GM18519 (cell line): ENCODE results near the gene IL18R1.
"Not testable (repeated sequence)": the region's sequence is repeated elsewhere in the genome, so short reads cannot be mapped to it uniquely, and the experiment has no call there.

Experiments
- ATAC-seq: cut with Tn5 transposase; IDR thresholded peaks from one replicate; pipeline ENCODE4 v1.9.1; 2021; ENCODE audit warnings: mild to moderate bottlenecking, moderate library complexity; ENCODE audit not compliant: unreplicated experiment, low FRiP score

Gene IL18R1, protein sequence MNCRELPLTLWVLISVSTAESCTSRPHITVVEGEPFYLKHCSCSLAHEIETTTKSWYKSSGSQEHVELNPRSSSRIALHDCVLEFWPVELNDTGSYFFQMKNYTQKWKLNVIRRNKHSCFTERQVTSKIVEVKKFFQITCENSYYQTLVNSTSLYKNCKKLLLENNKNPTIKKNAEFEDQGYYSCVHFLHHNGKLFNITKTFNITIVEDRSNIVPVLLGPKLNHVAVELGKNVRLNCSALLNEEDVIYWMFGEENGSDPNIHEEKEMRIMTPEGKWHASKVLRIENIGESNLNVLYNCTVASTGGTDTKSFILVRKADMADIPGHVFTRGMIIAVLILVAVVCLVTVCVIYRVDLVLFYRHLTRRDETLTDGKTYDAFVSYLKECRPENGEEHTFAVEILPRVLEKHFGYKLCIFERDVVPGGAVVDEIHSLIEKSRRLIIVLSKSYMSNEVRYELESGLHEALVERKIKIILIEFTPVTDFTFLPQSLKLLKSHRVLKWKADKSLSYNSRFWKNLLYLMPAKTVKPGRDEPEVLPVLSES

GRCh38 chr2:102355526-102356380 is at the start of gene IL18R1:
IL18R1 (plus strand) TSS chr2:102355796; CDS start chr2:102362661, 6,865 bp downstream.
- peak; percentile 78 for ATAC-seq

GRCh38 chr2:102306125-102306524 is 49.5 kb upstream of the IL18R1 start:
- ATAC-seq: no peak

DNA sequence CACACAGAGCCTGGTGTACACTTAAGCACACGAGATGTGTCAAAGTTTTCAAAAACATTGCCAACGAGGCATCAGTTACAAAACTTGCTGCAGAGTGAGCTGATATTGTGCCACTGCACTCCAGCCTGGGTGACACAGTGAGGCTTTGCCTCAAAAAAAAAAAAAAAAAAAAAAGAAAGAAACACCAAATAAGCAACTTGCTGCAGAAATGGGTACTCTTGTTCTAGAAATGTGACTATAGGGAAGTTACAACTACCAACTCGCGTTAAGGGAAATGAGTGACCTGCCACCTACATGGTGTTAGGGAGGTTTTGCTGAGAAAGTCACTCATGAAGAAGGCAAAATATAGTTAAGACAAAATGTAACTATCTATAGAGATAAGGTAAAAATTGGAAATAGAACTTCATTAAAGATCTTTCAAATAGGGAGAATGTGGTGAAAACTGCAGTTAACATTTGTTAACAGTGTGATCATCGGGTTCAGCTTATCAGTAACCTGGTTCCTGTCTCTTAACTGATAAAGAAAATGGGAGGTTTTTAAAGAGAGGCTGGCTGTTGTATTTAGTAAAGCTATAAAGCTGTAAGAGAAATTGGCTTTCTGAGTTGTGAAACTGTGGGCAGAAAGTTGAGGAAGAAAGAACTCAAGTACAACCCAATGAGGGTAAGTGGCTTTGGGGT is 44.5 kb upstream of the IL18R1 start, which contains the start of gene IL1RL1:
Gene IL1RL1, plus strand, starts transcription at position 600 of the 677 bp plus-strand sequence. CDS start 26,702 bp downstream, outside the sequence.
- no peak for ATAC-seq

- no peak for ATAC-seq
Measured at GRCh38 chr2:102313025-102313424, 42.6 kb upstream of the IL18R1 start.

- ATAC-seq: no peak
Measured at GRCh38 chr2:102313471-102313870, 42.1 kb upstream of the IL18R1 start.

- no peak for ATAC-seq
Measured at GRCh38 chr2:102313950-102314349, 41.6 kb upstream of the IL18R1 start.

DNA sequence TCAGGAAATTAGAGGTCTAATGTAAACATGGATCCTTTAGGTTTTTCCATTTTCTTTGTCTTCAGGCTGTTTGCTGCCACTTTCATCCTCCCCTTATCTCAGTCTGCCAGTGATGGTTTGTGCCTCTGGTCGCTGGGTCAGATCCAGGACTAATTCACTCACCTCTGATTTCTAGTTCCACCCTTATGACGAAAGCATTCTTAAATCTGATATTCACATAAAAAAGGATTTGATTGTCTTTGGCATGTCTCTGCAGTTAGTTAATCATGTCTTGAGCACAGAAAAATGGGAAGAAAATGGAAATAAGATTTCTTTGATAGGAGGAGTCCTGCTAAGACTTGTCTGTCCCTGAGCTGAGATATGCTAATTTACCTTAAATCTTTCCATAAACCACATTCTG is 39.7 kb upstream of the IL18R1 start:
- no peak for ATAC-seq

GRCh38 chr2:102317715-102318114 is 37.9 kb upstream of the IL18R1 start:
- ATAC-seq: no peak

DNA sequence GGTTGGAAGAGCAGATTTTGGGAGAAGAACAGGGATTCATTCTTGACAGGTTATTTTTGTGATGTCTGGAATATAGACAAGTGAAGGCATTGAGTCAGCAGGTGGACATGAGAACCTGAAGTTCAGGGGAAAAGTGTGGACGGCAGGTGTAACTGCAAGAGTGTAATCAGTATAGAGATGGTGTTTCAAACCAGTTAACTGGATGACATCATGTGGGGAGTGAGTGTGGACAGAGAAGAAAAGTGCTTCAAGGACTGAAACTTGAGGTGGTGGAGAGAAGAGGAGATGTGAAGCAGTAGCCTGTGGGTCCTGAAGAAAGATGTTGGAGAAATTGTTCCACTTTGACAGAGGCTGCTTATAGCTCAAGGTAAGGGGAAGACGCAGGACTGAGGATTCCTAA is 37.2 kb upstream of the IL18R1 start:
- ATAC-seq: no peak

GRCh38 chr2:102321941-102322719 is 33.5 kb upstream of the IL18R1 start:
- no peak for ATAC-seq

DNA sequence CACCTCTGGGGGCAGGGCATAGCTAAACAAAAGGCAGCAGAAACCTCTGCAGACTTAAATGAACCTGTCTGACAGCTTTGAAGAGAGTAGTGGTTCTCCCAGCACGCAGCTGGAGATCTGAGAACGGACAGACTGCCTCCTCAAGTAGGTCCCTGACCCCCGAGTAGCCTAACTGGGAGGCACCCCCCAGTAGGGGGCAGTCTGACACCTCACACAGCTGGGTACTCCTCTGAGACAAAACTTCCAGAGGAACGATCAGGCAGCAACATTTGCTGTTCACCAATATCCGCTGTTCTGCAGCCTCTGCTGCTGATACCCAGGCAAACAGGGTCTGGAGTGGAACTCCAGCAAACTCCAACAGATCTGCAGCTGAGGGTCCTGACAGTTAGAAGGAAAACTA is 30.7 kb upstream of the IL18R1 start:
- ATAC-seq: not testable (repeated sequence)

GRCh38 chr2:102331311-102331980 is 24.1 kb upstream of the IL18R1 start:
- ATAC-seq: no peak

- ATAC-seq: no peak
Measured at GRCh38 chr2:102334486-102334885, 21.1 kb upstream of the IL18R1 start.

DNA sequence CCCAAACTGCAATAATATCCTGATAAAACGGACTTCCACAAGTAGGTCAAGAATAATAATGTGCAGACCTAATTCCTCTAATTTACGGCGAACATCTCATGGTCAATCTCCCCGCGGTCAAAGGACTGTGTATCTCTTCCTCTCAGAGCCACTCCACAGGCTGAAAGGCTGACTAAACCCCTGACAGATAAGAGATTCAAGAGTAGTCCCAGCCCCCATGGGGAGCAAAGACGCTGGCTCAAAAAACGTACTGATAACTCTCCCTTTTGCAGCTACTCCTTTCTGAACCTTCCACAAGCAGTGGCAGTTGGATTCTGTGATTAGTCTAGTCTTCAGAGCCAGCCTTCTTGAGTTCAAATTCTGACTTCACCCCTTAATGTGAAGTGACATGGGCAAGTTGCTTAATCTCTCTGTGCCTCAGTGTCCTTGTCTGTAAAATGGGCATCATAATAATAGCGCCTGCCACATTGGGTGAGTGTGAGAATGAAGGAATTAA is 19.7 kb upstream of the IL18R1 start:
- ATAC-seq: no peak

- no peak for ATAC-seq
Measured at GRCh38 chr2:102336502-102336945, 19.1 kb upstream of the IL18R1 start.

DNA sequence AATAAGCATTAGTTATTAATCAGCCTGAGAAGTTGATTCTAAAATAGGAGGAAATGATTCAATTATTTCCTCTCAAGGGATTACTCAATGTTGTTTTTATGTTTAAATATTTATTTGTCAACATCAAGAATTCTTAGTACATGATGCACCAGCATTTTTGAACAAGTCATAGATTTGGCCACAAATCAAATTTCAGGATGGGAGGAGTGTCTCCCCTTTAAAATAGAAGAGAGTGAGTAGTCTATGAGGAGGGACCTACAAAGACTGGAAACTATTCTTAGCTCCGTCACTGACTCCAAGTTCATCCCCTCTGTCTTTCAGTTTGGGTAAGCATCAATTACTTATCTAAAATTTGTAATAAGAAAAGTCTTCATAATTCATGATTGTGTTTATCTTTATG is 18.6 kb upstream of the IL18R1 start:
- no peak for ATAC-seq

GRCh38 chr2:102337481-102338386 is 17.9 kb upstream of the IL18R1 start:
- no peak for ATAC-seq

- no peak for ATAC-seq
Measured at GRCh38 chr2:102340778-102341177, 14.8 kb upstream of the IL18R1 start.
